ENCODE data around the gene PARM1. TPM values are rescaled to one million over a fixed set of nuclear protein-coding genes. Genes with fewer than 3 reads are reported as not detected.

PARM1 gene, protein sequence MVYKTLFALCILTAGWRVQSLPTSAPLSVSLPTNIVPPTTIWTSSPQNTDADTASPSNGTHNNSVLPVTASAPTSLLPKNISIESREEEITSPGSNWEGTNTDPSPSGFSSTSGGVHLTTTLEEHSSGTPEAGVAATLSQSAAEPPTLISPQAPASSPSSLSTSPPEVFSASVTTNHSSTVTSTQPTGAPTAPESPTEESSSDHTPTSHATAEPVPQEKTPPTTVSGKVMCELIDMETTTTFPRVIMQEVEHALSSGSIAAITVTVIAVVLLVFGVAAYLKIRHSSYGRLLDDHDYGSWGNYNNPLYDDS
- total RNA-seq (100 to 1,000 TPM in 3 of 10 donors, 10 to 100 TPM in 7; 34.2 to 119 (median 80.9) TPM), polyA plus RNA-seq (10 to 100 TPM; 19.7 to 24.3 TPM)
- long read RNA-seq, donor 1, full-length matches to known transcripts = 44 of 73 reads
- long read RNA-seq, donor 1, partial matches to known transcripts = 8 of 73 reads
- long read RNA-seq, donor 1, other reads (novel, unspliced or antisense) = 21 of 73 reads
- long read RNA-seq, donor 2, full-length matches to known transcripts = 89 of 150 reads
- long read RNA-seq, donor 2, partial matches to known transcripts = 19 of 150 reads
- long read RNA-seq, donor 2, other reads (novel, unspliced or antisense) = 42 of 150 reads
- long read RNA-seq, donor 3, full-length matches to known transcripts = 123 of 191 reads
- long read RNA-seq, donor 3, partial matches to known transcripts = 55 of 191 reads
- long read RNA-seq, donor 3, other reads (novel, unspliced or antisense) = 13 of 191 reads

DNA sequence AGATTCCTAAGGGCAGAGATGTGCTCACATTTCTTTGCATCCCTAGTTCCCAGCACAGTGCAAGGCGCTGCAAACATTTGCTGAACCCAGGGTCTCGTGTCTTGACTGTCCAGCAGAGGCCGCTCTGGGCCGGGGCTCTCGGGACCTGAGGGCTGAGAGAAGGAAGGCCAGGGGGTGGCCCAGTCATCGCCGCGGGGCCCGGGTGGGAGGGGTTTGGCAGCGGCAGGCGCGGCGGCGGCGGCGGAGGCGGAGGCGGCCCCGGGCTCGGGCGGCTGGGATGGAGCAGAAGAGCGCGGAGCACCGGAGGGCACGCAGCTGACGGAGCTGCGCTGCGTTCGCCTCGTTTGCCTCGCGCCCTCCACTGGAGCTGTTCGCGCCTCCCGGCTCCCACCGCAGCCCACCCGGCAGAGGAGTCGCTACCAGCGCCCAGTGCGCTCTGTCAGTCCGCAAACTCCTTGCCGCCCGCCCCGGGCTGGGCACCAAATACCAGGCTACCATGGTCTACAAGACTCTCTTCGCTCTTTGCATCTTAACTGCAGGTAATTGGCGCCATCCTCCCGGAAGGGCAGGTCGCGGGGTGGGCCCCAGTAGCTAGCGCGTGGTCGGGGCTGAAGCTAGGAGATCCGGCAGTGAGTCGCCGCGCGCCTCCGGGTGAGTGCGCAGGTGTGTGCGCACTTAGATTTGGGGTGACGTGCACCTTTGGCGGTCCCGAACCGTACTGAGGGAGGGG is at the start of gene PARM1:
Gene PARM1, plus strand, starts transcription at position 285 of the 730 bp plus-strand sequence. Its CDS starts 212 bp downstream, at position 497.
- Histone ChIP-seq H3K4me3 (peak within 1 kb of the TSS; percentile 54 to 77 (median 71)), H3K27ac (peak within 1 kb of the TSS; percentile 8 to 84 (median 69)), H3K9me3 (no peaks in the 10 kb centered on the region), H3K36me3 (no peaks in the 10 kb centered on the region), H3K27me3 (peaks cover 0 to 50% (median 0%) of the 10 kb centered on the region in 7 donors), H3K4me1 (peaks cover 0 to 26% (median 10%) of the 10 kb centered on the region in 9 donors)
- peak; percentile 90 to 92 for DNase-seq
- intact Hi-C loops (cut with DNase I) = loop anchor here in 9 of 10 donors (1.0 to 10.0 kb wide), 16 partner anchors 39 to 582 kb away; partner anchors contain the start of genes RCHY1 (in 1 of the 9) and THAP6 (in 1 of the 9)
- TF ChIP-seq, protein P1, sequence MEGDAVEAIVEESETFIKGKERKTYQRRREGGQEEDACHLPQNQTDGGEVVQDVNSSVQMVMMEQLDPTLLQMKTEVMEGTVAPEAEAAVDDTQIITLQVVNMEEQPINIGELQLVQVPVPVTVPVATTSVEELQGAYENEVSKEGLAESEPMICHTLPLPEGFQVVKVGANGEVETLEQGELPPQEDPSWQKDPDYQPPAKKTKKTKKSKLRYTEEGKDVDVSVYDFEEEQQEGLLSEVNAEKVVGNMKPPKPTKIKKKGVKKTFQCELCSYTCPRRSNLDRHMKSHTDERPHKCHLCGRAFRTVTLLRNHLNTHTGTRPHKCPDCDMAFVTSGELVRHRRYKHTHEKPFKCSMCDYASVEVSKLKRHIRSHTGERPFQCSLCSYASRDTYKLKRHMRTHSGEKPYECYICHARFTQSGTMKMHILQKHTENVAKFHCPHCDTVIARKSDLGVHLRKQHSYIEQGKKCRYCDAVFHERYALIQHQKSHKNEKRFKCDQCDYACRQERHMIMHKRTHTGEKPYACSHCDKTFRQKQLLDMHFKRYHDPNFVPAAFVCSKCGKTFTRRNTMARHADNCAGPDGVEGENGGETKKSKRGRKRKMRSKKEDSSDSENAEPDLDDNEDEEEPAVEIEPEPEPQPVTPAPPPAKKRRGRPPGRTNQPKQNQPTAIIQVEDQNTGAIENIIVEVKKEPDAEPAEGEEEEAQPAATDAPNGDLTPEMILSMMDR (IDR thresholded peaks at IDR 0.05) = peak; percentile 54 to 84 (median 73)
- ATAC-seq = peak; percentile 91 to 99 (median 95)
- WGBS, 2 donors = 0 to 1% methylated on average over 53 to 64 of the region's 64 CpGs

DNA sequence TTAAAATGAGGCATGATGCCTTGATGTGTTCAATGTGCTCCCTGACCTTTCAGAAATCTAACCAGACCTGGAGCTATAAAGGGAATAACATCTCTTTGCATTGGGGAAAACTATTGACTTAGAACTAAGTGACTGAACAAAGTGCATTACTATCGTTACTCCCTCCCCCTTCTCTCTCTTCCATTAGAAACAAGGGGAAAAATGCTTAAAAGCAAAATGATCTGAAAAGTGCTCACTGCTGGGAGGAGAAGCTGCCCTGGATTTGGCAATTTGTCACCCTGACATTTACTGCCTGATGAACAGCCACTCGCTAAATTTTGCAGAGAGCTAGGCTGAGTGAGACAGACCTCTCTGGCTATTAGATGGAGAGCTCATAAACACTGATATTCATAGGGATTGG is 48.6 kb upstream of the PARM1 start:
- WGBS, 2 donors = 49 to 54% methylated on average over 2 of the region's 2 CpGs
- no peak overlapping the region for H3K4me3 ChIP-seq
- ATAC-seq (peak in 1 of 8 donors; percentile 63), DNase-seq (no peak)
- peaks cover 0 to 10% (median 0%) of the 10 kb centered on the region in 11 donors for H3K9me3 ChIP-seq
- intact Hi-C loops (cut with DNase I) = no loop called here
- no peaks in the 10 kb centered on the region for H3K27me3 ChIP-seq
- no peaks in the 10 kb centered on the region for H3K36me3 ChIP-seq
- H3K27ac ChIP-seq = no peak overlapping the region
- TF ChIP-seq, protein P1 (IDR thresholded peaks at IDR 0.05) = no peak
- peaks cover 0 to 8% (median 0%) of the 10 kb centered on the region in 9 donors for H3K4me1 ChIP-seq

DNA sequence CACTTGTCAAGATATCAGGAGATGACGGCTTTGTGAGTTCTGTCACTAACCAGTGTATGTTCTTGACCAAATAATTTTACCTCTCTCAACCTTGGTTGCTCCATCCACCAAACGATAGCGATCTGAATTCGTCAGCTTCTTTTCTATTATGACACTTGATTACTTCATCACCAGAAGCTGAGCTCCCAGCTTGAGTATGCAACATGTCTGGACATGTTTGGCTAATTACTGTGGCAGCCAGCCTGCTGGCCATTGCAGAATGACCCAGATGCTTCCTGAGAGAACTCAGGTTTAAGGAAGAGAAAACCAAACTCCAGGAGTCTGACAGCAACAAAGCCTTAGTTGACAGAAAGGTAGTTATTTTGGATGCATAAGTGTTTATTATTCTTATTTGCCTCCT is 46.4 kb upstream of the PARM1 start:
- Histone ChIP-seq H3K4me3 (no peak overlapping the region), H3K4me1 (peaks cover 0 to 8% (median 0%) of the 10 kb centered on the region in 9 donors), H3K27me3 (no peaks in the 10 kb centered on the region), H3K36me3 (no peaks in the 10 kb centered on the region), H3K9me3 (peaks cover 0 to 10% (median 0%) of the 10 kb centered on the region in 11 donors), H3K27ac (no peak overlapping the region)
- TF ChIP-seq, protein P1 (IDR thresholded peaks at IDR 0.05) = no peak
- intact Hi-C loops (cut with DNase I) = no loop called here
- WGBS, 2 donors = 76 to 80% methylated on average over 4 of the region's 4 CpGs
- DNase-seq (no peak), ATAC-seq (no peak)

DNA sequence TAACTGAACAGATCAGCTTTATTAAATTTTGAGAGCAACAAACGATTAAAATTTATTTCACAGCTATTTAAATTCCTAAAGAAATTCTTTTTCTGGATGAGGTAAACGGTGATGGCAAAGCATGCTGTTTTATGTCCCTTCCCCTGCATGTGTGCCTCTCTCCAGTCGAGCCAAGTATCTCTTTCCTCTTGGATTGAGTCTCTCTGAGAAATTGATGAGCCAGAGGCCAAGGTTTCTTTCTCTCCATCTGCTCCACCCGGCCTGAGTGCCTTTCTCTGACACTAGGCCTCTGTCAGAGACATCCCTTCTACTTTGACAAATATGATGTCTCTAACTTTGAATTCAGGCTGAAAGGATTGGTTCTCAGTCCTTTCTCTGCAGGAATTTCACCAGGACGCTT is 42.6 kb upstream of the PARM1 start:
- Histone ChIP-seq H3K4me1 (no peaks in the 10 kb centered on the region), H3K36me3 (no peaks in the 10 kb centered on the region), H3K4me3 (no peak overlapping the region), H3K27ac (no peak overlapping the region), H3K27me3 (no peaks in the 10 kb centered on the region), H3K9me3 (peaks cover 0 to 10% (median 0%) of the 10 kb centered on the region in 11 donors)
- DNase-seq (no peak), ATAC-seq (no peak)
- 66 to 68% methylated on average over 5 of the region's 5 CpGs for WGBS, 2 donors
- TF ChIP-seq, protein P1 (IDR thresholded peaks at IDR 0.05) = no peak
- intact Hi-C loops (cut with DNase I) = no loop called here
